Esophagus squamous epithelium (tissue), 4 donors: ENCODE measurements around the gene CAPNS2.

Source experiments
- POLR2A ChIP-seq, 4 donors: fragments of 450-650 bp; IDR thresholded peaks; one replicate each; pipeline ENCODE4 v1.6.1; 2017; ENCODE audit warnings: antibody characterized with exemption in 4 of 4, mild to moderate bottlenecking in 4 of 4, moderate library complexity in 3 of 4
- TF ChIP-seq, protein P1 (sequence below), 6 experiments: fragments of 450-650 bp in 4 of 6; fragments of 200-600 bp in 2 of 6; sonication (generic) in 2 of 6; IDR thresholded peaks; one replicate each; pipeline ENCODE4 v1.5.1; 2016 to 2019; ENCODE audit warnings: antibody characterized with exemption in 6 of 6, mild to moderate bottlenecking in 4 of 6, moderate library complexity in 4 of 6

DNA sequence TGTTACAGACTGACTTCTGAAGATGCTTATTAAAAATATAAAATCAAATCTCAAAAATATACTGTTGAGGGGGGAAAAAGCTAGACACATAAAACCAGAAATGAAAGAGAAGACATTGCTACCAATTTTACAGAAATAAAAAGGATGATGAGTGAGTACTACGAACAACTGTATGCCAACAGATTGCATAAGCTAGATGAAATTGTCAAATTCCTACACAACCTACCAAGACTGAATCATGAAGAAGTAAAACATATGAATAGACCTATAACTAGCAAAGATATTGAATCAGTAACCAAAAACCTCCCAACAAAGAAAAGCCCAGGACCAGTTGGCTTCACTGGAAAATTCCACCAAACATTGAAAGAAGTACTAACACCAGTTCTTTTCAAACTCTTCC, 3.5 kb upstream of the CAPNS2 start:
- TF ChIP-seq, protein P1, sequence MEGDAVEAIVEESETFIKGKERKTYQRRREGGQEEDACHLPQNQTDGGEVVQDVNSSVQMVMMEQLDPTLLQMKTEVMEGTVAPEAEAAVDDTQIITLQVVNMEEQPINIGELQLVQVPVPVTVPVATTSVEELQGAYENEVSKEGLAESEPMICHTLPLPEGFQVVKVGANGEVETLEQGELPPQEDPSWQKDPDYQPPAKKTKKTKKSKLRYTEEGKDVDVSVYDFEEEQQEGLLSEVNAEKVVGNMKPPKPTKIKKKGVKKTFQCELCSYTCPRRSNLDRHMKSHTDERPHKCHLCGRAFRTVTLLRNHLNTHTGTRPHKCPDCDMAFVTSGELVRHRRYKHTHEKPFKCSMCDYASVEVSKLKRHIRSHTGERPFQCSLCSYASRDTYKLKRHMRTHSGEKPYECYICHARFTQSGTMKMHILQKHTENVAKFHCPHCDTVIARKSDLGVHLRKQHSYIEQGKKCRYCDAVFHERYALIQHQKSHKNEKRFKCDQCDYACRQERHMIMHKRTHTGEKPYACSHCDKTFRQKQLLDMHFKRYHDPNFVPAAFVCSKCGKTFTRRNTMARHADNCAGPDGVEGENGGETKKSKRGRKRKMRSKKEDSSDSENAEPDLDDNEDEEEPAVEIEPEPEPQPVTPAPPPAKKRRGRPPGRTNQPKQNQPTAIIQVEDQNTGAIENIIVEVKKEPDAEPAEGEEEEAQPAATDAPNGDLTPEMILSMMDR (IDR thresholded peaks at IDR 0.05) = no peak
- TF ChIP-seq POLR2A (IDR thresholded peaks at IDR 0.05) = no peak
